Stimulated activated CD4-positive, alpha-beta T cell treated with anti-CD3 and anti-CD28 coated beads, TNF-alpha, amount 100 ng/mL, for 1 hour (primary cell): ENCODE results near the gene P4HA2.

Experiments used
- DNase-seq, 3 donors: peaks; one replicate each; pipeline ENCODE4 v3.0.0-alpha.2; 2020; ENCODE audit warnings: low read depth in 3 of 3, low spot score in 1 of 3

P4HA2 gene

GRCh38 chr5:132264546-132265335 is 37.1 kb upstream of the P4HA2 start:
- DNase-seq = no peak

- no peak for DNase-seq
Measured at GRCh38 chr5:132263548-132264261, 36.1 kb upstream of the P4HA2 start.

GRCh38 chr5:132262882-132263547 is 35.4 kb upstream of the P4HA2 start:
- DNase-seq = no peak

GRCh38 chr5:132261881-132262845 is 34.5 kb upstream of the P4HA2 start:
- no peak for DNase-seq

- DNase-seq = peak in 1 of 3 donors; percentile 21
Measured at GRCh38 chr5:132260714-132261551, 33.3 kb upstream of the P4HA2 start.

- no peak for DNase-seq
Measured at GRCh38 chr5:132260051-132260450, 32.4 kb upstream of the P4HA2 start.

GRCh38 chr5:132259069-132259851 is 31.6 kb upstream of the P4HA2 start:
- DNase-seq = no peak

- no peak for DNase-seq
Measured at GRCh38 chr5:132258102-132259068, 30.7 kb upstream of the P4HA2 start.

- no peak for DNase-seq
Measured at GRCh38 chr5:132257131-132258101, 29.8 kb upstream of the P4HA2 start, which contains the start of gene PDLIM4. TSS of gene PDLIM4 (plus strand) at chr5:132257696. CDS start at chr5:132257735, 39 bp downstream.

GRCh38 chr5:132256783-132257130 is 29.1 kb upstream of the P4HA2 start:
- DNase-seq = no peak

- DNase-seq = no peak
Measured at GRCh38 chr5:132256086-132256782, 28.6 kb upstream of the P4HA2 start.

- no peak for DNase-seq
Measured at GRCh38 chr5:132254321-132254977, 26.8 kb upstream of the P4HA2 start.

GRCh38 chr5:132253452-132254320 is 26.0 kb upstream of the P4HA2 start:
- DNase-seq = no peak

- DNase-seq = no peak
Measured at GRCh38 chr5:132253008-132253441, 25.4 kb upstream of the P4HA2 start.
